Breast epithelium (tissue), 3 donors: ENCODE data around the gene ATP2C1.

Experiments used
- POLR2A ChIP-seq: fragments of 450-650 bp; IDR thresholded peaks from one replicate; pipeline ENCODE4 v1.6.1; 2016; ENCODE audit warnings: antibody characterized with exemption, mild to moderate bottlenecking, moderate library complexity
- POLR2AphosphoS5 ChIP-seq, 3 donors: sonication (generic); formaldehyde crosslinking; IDR thresholded peaks; one replicate each; pipeline ENCODE4 v1.6.1; 2017; ENCODE audit warnings: antibody characterized with exemption in 3 of 3
- TF ChIP-seq, protein P1 (sequence below), 3 donors: fragments of 450-650 bp; IDR thresholded peaks; one replicate each; pipeline ENCODE4 v1.5.1; 2016 to 2017; ENCODE audit warnings: antibody characterized with exemption in 3 of 3, mild to moderate bottlenecking in 3 of 3, moderate library complexity in 3 of 3

GRCh38 chr3:130876594-130876993, 17.3 kb upstream of the ATP2C1 start:
- TF ChIP-seq POLR2A (no peak), POLR2AphosphoS5 (IDR thresholded peaks at IDR 0.05) (no peak)
- TF ChIP-seq, protein P1, sequence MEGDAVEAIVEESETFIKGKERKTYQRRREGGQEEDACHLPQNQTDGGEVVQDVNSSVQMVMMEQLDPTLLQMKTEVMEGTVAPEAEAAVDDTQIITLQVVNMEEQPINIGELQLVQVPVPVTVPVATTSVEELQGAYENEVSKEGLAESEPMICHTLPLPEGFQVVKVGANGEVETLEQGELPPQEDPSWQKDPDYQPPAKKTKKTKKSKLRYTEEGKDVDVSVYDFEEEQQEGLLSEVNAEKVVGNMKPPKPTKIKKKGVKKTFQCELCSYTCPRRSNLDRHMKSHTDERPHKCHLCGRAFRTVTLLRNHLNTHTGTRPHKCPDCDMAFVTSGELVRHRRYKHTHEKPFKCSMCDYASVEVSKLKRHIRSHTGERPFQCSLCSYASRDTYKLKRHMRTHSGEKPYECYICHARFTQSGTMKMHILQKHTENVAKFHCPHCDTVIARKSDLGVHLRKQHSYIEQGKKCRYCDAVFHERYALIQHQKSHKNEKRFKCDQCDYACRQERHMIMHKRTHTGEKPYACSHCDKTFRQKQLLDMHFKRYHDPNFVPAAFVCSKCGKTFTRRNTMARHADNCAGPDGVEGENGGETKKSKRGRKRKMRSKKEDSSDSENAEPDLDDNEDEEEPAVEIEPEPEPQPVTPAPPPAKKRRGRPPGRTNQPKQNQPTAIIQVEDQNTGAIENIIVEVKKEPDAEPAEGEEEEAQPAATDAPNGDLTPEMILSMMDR (IDR thresholded peaks at IDR 0.05): no peak
